CD8-positive, alpha-beta memory T cell (primary cell): ENCODE data around the gene LAD1. TPM values are rescaled to one million over a fixed set of nuclear protein-coding genes. Genes with fewer than 3 reads are reported as not detected.
A peak's percentile ranks its signal among the peaks of the same experiment; 100 is the strongest.

Experiments
- CTCF ChIA-PET: fragments of 350-600 bp; sonication (Branson Sonifier 250); formaldehyde crosslinking; loops from one replicate; lab custom pipeline; 2021; ENCODE audit warnings: antibody characterized with exemption; lab: Charles Lee
- POLR2A ChIA-PET: fragments of 350-600 bp; sonication (Branson Sonifier 250); formaldehyde crosslinking; loops from one replicate; lab custom pipeline; 2021; ENCODE audit warnings: antibody characterized with exemption; lab: Charles Lee
- DNase-seq, 5 donors: peaks; one replicate each; pipeline versions ENCODE4 v3.0.0 to v3.0.0-alpha.2; 2020 to 2022; ENCODE audit warnings: mixed read lengths in 1 of 5
- H3K27ac ChIP-seq: one replicate; pipeline ENCODE4 v1.7.0; 2013; ENCODE audit warnings: low read depth, mild to moderate bottlenecking, low read length, moderate library complexity
- H3K27me3 ChIP-seq: 2 replicates; pipeline ENCODE4 v1.7.0; 2013; ENCODE audit warnings: low read length, mild to moderate bottlenecking; ENCODE audit not compliant: insufficient read depth, poor library complexity, severe bottlenecking
- H3K36me3 ChIP-seq: 2 replicates; pipeline ENCODE4 v1.7.0; 2013; ENCODE audit warnings: mild to moderate bottlenecking, low read length, moderate library complexity; ENCODE audit not compliant: insufficient read depth
- H3K4me1 ChIP-seq: 2 replicates; pipeline ENCODE4 v1.7.0; 2013; ENCODE audit warnings: mild to moderate bottlenecking, low read length, moderate library complexity; ENCODE audit not compliant: insufficient read depth
- H3K4me3 ChIP-seq: 2 replicates; pipeline ENCODE4 v1.7.0; 2013; ENCODE audit warnings: mild to moderate bottlenecking, low read length
- H3K9me3 ChIP-seq: 2 replicates; pipeline ENCODE4 v1.7.0; 2013; ENCODE audit warnings: mild to moderate bottlenecking, low read length
- H3K27ac Mint-ChIP-seq, 8 donors: one replicate each; pipeline ENCODE4 v1.8.0; 2020 to 2021; ENCODE audit warnings: mixed read lengths in 8 of 8, mild to moderate bottlenecking in 6 of 8, inconsistent platforms in 3 of 8, moderate library complexity in 3 of 8
- H3K27me3 Mint-ChIP-seq, 2 donors: one replicate each; pipeline ENCODE4 v1.8.0; 2020 to 2021; ENCODE audit warnings: mixed read lengths in 2 of 2, mild to moderate bottlenecking in 1 of 2, moderate library complexity in 1 of 2
- H3K36me3 Mint-ChIP-seq, 3 donors: one replicate each; pipeline ENCODE4 v1.8.0; 2020 to 2021; ENCODE audit warnings: mixed read lengths in 3 of 3, inconsistent platforms in 1 of 3, mild to moderate bottlenecking in 1 of 3
- H3K4me1 Mint-ChIP-seq, 3 donors: one replicate each; pipeline ENCODE4 v1.8.0; 2020 to 2021; ENCODE audit warnings: mixed read lengths in 3 of 3, inconsistent platforms in 1 of 3, mild to moderate bottlenecking in 1 of 3
- H3K4me3 Mint-ChIP-seq, 7 donors: one replicate each; pipeline ENCODE4 v1.8.0; 2020 to 2021; ENCODE audit warnings: mixed read lengths in 7 of 7, mild to moderate bottlenecking in 6 of 7, moderate library complexity in 4 of 7, inconsistent platforms in 2 of 7
- H3K9me3 Mint-ChIP-seq, 5 donors: one replicate each; pipeline ENCODE4 v1.8.0; 2020 to 2022; ENCODE audit warnings: mixed read lengths in 5 of 5, mild to moderate bottlenecking in 3 of 5, moderate library complexity in 2 of 5, inconsistent platforms in 1 of 5
- polyA plus RNA-seq: library from polyadenylated mRNA; unstranded; fragments of 300-500 nt; fragmentation: Illumina TruSeq; gene quantifications from one replicate; pipeline ENCODE4 v1.2.3, GENCODE V29; 2021
- total RNA-seq, 2 experiments: library from RNA; stranded (reverse); gene quantifications; one replicate each; pipeline ENCODE4 v1.2.3, GENCODE V29; 2021

LAD1 gene
- total and polyA plus RNA-seq, 3 experiments from 2014 or later, result not detected

DNA sequence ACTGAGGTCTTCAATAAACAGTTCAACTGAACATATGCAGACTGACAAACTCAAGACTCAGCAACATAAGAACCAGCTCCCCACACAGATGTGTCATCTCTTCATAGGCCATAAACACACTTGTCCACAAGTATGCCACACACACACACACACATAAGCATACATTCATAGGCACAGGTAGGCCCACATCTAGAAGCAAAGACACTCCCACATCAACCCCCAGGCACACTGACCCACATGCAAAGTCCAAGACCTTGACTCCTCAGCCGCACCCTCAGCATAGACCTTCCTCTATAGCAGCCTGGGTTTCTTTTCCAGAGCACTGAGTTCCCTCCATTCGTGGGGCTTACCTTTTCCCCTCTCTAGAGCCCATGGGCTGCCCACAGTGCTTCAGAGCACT lies 1.4 kb downstream of the LAD1 start:
- Mint-ChIP-seq H3K36me3 (peaks cover 0 to 2% (median 0%) of the 10 kb centered on the region in 3 donors), H3K27me3 (peaks cover 29 to 32% of the 10 kb centered on the region in 2 donors), H3K27ac (no peak overlapping the region), H3K4me3 (no peak overlapping the region), H3K4me1 (peaks cover 0 to 7% (median 0%) of the 10 kb centered on the region in 3 donors), H3K9me3 (no peaks in the 10 kb centered on the region)
- no peaks in the 10 kb centered on the region for H3K27me3 ChIP-seq
- no peaks in the 10 kb centered on the region for H3K4me1 ChIP-seq
- CTCF ChIA-PET, result no interaction called here
- no peak overlapping the region for H3K4me3 ChIP-seq
- POLR2A ChIA-PET, result no interaction called here
- H3K27ac ChIP-seq, result no peak overlapping the region
- DNase-seq, result no peak
- H3K36me3 ChIP-seq, result no peaks in the 10 kb centered on the region
- H3K9me3 ChIP-seq, result no peaks in the 10 kb centered on the region

DNA sequence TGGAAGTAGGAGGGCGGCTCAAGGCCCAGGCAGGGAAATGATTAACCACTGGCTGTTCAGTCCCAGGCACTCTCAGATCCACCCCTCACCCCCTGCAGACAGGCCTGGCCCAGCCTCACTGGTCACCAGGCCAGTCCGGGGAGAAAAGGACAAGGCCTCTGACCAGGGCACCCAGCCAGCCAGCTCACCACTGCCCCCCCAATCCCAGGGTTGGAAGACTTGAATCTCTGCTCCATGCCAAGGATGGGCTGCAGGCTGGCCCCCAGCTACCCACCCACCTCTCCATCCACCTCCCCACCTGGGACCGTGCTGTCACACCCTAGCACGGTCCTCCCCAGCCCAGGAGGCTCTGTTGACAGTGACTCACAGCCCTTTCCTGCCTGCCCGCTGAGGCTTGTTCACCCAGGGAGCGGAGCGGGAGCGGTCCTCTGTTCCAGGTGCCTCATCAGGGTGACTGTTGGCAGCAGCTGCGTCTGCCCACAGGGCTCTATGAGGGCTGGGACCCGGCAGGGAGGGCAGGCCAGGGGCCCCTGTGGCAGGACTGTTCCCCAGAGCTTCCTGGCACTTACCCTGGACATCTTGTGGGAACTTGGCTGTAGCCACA lies 2.2 kb downstream of the LAD1 start:
- H3K4me1 Mint-ChIP-seq, result peaks cover 0 to 7% (median 0%) of the 10 kb centered on the region in 3 donors
- H3K4me3 Mint-ChIP-seq, result no peak overlapping the region
- Histone ChIP-seq H3K4me3 (no peak overlapping the region), H3K27me3 (no peaks in the 10 kb centered on the region), H3K36me3 (no peaks in the 10 kb centered on the region), H3K27ac (no peak overlapping the region), H3K9me3 (no peaks in the 10 kb centered on the region), H3K4me1 (no peaks in the 10 kb centered on the region)
- ChIA-PET POLR2A (no interaction called here), CTCF (interaction anchor here (1.3 kb wide), 1 partner anchor 9 kb away, joined by 4 read pairs; no protein-coding TSS in a partner anchor)
- peaks cover 0 to 2% (median 0%) of the 10 kb centered on the region in 3 donors for H3K36me3 Mint-ChIP-seq
- no peak overlapping the region for H3K27ac Mint-ChIP-seq
- peaks cover 29 to 36% of the 10 kb centered on the region in 2 donors for H3K27me3 Mint-ChIP-seq
- DNase-seq, result no peak
- H3K9me3 Mint-ChIP-seq, result no peaks in the 10 kb centered on the region

DNA sequence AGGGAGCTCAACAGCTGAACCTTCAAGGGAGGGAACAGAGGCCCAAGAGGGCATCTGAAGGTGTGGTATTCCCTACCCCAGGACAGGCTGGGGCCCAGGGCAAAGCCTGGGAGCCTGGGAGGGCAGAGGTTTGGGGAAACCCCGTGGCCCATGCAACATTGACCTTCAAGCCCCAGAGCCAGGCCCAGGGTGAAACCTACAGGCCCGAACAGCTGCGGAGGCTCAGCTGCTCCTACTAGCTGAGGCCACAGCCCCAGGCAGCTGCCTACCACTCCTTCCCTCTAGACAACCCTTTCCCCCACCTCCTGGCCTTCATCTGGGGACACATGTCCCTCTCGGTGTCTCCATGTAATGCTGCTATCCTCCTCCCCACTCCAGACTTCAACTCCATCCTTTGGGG lies 3.2 kb downstream of the LAD1 start:
- Histone ChIP-seq H3K9me3 (no peaks in the 10 kb centered on the region), H3K4me1 (no peaks in the 10 kb centered on the region), H3K27me3 (no peaks in the 10 kb centered on the region), H3K36me3 (no peaks in the 10 kb centered on the region), H3K4me3 (no peak overlapping the region), H3K27ac (no peak overlapping the region)
- H3K4me1 Mint-ChIP-seq, result peaks cover 0 to 7% (median 0%) of the 10 kb centered on the region in 3 donors
- H3K27ac Mint-ChIP-seq, result no peak overlapping the region
- ChIA-PET POLR2A (no interaction called here), CTCF (interaction anchor here (1.3 kb wide), 1 partner anchor 10 kb away, joined by 4 read pairs; no protein-coding TSS in a partner anchor)
- no peak for DNase-seq
- no peak overlapping the region for H3K4me3 Mint-ChIP-seq
- H3K36me3 Mint-ChIP-seq, result peaks cover 0 to 2% (median 0%) of the 10 kb centered on the region in 3 donors
- H3K9me3 Mint-ChIP-seq, result no peaks in the 10 kb centered on the region
- H3K27me3 Mint-ChIP-seq, result peaks cover 29 to 41% of the 10 kb centered on the region in 2 donors

DNA sequence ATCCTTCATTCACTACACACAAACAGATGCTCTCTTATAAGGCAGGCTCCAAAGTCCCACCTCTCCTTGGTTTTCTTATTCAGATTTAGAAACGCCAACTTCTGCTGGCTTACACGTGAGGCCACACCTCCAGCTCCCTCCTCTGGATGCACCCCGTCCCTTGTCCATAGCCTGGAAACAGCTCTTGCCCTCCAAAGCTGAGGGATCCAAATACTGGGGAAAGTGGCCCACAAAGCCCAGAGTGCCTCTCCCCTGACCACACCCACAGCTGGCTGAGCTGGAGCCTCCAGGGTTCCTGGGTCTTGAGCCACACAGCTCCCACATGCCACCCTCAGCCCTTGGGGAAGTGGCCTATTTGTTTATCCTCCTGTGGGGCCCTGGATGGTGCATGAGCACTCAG lies 4.5 kb downstream of the LAD1 start:
- H3K27ac Mint-ChIP-seq, result peak overlapping the region in 1 of 8 donors; percentile 53
- CTCF ChIA-PET, result no interaction called here
- no peak for DNase-seq

DNA sequence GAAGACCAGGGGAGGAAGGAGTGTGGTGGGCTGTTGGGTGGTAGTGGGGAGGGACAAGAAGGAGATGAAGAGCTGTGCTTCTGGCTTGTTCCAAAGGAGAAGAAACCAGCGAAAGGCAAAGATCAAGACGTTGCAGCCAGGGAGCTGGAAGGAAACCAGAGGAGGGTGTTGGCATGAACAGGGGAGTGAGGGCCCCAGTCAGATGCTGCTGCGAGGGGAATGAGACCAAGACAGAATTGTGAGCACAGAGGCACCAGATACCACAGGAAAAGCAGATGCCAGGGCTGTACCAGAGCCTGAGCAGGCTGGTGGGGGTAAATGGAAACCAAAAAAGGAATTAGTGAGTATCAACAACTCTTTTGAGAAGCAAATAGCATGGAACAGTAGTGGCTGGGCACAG lies 6.0 kb downstream of the LAD1 start:
- CTCF ChIA-PET, result interaction anchor here (2.0 kb wide), 1 partner anchor 13 kb away, joined by 4 read pairs; no protein-coding TSS in a partner anchor
- H3K4me1 Mint-ChIP-seq, result no peaks in the 10 kb centered on the region
- H3K4me3 Mint-ChIP-seq, result no peak overlapping the region
- H3K27ac Mint-ChIP-seq, result no peak overlapping the region
- no peak for DNase-seq
- no peak overlapping the region for H3K4me3 ChIP-seq
- H3K27me3 ChIP-seq, result no peaks in the 10 kb centered on the region
- H3K9me3 ChIP-seq, result no peaks in the 10 kb centered on the region
- H3K27ac ChIP-seq, result no peak overlapping the region
- no peaks in the 10 kb centered on the region for H3K4me1 ChIP-seq
- no peaks in the 10 kb centered on the region for H3K9me3 Mint-ChIP-seq
- H3K36me3 Mint-ChIP-seq, result peaks cover 0 to 2% (median 0%) of the 10 kb centered on the region in 3 donors
- POLR2A ChIA-PET, result no interaction called here
- H3K36me3 ChIP-seq, result no peaks in the 10 kb centered on the region
- H3K27me3 Mint-ChIP-seq, result peaks cover 19 to 32% of the 10 kb centered on the region in 2 donors

More for the DNA sequence above, 4.5 kb downstream of the LAD1 start:
- Mint-ChIP-seq H3K9me3 (no peaks in the 10 kb centered on the region), H3K36me3 (peaks cover 0 to 2% (median 0%) of the 10 kb centered on the region in 3 donors), H3K4me3 (no peak overlapping the region), H3K4me1 (peaks cover 0 to 7% (median 0%) of the 10 kb centered on the region in 3 donors), H3K27me3 (peaks cover 17 to 41% of the 10 kb centered on the region in 2 donors)
- Histone ChIP-seq H3K27me3 (no peaks in the 10 kb centered on the region), H3K27ac (no peak overlapping the region), H3K36me3 (no peaks in the 10 kb centered on the region), H3K4me1 (no peaks in the 10 kb centered on the region), H3K9me3 (no peaks in the 10 kb centered on the region), H3K4me3 (no peak overlapping the region)
- POLR2A ChIA-PET, result no interaction called here

DNA sequence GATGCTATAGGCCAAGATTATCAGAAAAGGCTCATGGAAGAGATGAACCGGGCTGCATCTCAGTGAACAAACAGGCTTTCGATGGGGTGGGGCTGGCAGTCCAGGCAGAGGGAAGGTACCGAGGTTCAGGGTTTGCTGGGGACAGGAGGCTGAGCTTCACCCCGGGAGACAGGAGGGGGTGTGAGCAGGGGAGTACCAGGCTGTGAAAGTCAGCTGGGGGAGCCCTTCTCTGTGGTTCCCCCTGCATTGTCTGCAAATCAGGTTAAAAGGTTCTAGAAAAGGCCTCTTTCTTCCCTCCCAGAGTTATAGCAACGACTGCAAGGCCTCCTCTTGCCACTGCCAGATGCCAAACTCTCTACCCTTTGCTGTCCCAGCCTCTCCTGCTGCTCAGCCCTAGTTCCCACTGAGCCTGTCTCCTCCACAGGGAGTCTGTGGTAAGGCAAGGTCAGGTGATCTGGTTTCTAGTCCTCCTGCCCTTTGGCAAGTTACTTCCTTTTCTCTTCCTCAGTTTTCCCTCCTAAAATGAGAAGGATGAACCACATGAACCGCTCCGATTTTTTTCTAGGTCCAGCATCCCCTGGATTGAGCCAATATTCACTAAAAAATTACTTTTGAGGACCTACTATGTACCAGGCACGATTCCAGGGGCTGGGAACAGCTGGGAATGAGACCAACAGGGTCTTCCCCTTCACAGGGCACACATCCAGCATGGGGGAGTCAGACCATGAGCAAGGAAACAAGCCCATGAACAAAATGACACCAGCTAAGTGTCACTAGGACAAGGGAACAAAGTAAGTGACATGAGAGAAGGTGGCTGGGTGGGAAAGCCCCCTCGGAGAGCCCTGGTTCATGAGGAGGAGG lies 7.2 kb downstream of the LAD1 start:
- DNase-seq, result no peak
- H3K9me3 ChIP-seq, result no peaks in the 10 kb centered on the region
- Mint-ChIP-seq H3K4me3 (no peak overlapping the region), H3K36me3 (peaks cover 0 to 2% (median 0%) of the 10 kb centered on the region in 3 donors), H3K27me3 (peaks cover 18 to 31% of the 10 kb centered on the region in 2 donors), H3K9me3 (no peaks in the 10 kb centered on the region), H3K4me1 (no peaks in the 10 kb centered on the region), H3K27ac (no peak overlapping the region)
- CTCF ChIA-PET, result interaction anchor here (2.0 kb wide), 1 partner anchor 14 kb away, joined by 4 read pairs; no protein-coding TSS in a partner anchor
- H3K36me3 ChIP-seq, result no peaks in the 10 kb centered on the region
- no peak overlapping the region for H3K27ac ChIP-seq
- H3K4me1 ChIP-seq, result no peaks in the 10 kb centered on the region
- POLR2A ChIA-PET, result no interaction called here
- peaks cover 6% of the 10 kb centered on the region for H3K27me3 ChIP-seq
- H3K4me3 ChIP-seq, result no peak overlapping the region

DNA sequence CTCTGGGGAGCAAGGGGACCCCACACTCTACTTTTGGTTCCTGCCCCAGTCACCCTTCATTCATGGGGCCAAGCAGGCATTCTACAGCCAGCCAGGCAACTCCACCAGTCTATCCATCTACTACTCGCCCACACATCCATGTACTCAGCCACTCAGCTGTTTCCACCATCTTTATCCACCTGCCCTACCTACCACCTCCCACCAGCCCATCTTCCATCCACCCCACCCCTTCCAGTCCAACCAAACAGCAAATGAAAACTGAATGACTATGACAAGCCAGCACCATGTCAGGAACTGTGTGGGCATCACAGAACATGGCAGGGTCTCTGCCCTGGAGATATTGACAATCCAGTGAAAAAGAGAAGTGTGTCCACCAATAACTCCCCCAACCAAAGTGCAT lies 7.9 kb downstream of the LAD1 start:
- H3K4me3 ChIP-seq, result no peak overlapping the region
- H3K36me3 ChIP-seq, result no peaks in the 10 kb centered on the region
- no peak for DNase-seq
- H3K27ac Mint-ChIP-seq, result no peak overlapping the region
- H3K9me3 ChIP-seq, result no peaks in the 10 kb centered on the region
- CTCF ChIA-PET, result no interaction called here
- no peak overlapping the region for H3K4me3 Mint-ChIP-seq
- H3K27me3 ChIP-seq, result peaks cover 6% of the 10 kb centered on the region
- H3K27me3 Mint-ChIP-seq, result peaks cover 17 to 28% of the 10 kb centered on the region in 2 donors
- no peaks in the 10 kb centered on the region for H3K4me1 ChIP-seq
- no peak overlapping the region for H3K27ac ChIP-seq
- POLR2A ChIA-PET, result no interaction called here
- H3K9me3 Mint-ChIP-seq, result no peaks in the 10 kb centered on the region
- peaks cover 0 to 2% (median 0%) of the 10 kb centered on the region in 3 donors for H3K36me3 Mint-ChIP-seq
- H3K4me1 Mint-ChIP-seq, result no peaks in the 10 kb centered on the region

DNA sequence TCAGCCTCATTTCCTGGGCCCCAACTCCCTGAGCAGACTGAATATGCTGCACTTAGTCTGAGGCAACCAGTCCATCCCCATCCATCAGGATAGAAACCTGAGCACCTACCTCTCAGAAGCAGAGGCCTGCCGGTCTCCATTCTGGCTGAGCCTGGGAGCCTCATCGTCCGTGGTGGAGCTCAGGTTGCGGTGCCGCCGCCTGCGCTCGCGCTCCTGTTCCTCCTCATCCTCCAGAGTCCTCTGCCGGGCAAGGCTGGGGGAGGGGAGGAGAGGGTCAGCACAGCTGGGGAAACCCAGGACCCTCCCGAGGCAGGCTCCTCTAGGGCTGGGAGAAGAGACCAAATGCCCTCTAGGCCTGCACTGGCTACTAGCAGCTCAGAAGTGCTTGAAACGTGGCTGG lies 10.1 kb downstream of the LAD1 start:
- DNase-seq, result no peak
- Histone ChIP-seq H3K27me3 (peaks cover 6% of the 10 kb centered on the region), H3K4me1 (no peaks in the 10 kb centered on the region), H3K36me3 (no peaks in the 10 kb centered on the region), H3K4me3 (no peak overlapping the region), H3K27ac (no peak overlapping the region), H3K9me3 (no peaks in the 10 kb centered on the region)
- H3K9me3 Mint-ChIP-seq, result no peaks in the 10 kb centered on the region
- H3K4me3 Mint-ChIP-seq, result no peak overlapping the region
- H3K27me3 Mint-ChIP-seq, result peaks cover 18 to 39% of the 10 kb centered on the region in 2 donors
- no peaks in the 10 kb centered on the region for H3K4me1 Mint-ChIP-seq
- H3K27ac Mint-ChIP-seq, result no peak overlapping the region
- CTCF ChIA-PET, result no interaction called here
- POLR2A ChIA-PET, result no interaction called here
- H3K36me3 Mint-ChIP-seq, result no peaks in the 10 kb centered on the region
